Activated CD8-positive, alpha-beta memory T cell treated with anti-CD3 and anti-CD28 coated beads for 48 hours (primary cell): ENCODE data around the gene TSPAN11.
A peak's percentile ranks its signal among the peaks of the same experiment; 100 is the strongest.

Experiments used
- DNase-seq, 3 experiments: peaks; one replicate each; pipeline ENCODE4 v3.0.0-alpha.2; 2020; ENCODE audit warnings: low read depth in 2 of 3, low spot score in 2 of 3

The TSPAN11 gene

GRCh38 chr12:30977537-30978349, 51.2 kb downstream of the TSPAN11 start:
- DNase-seq: no peak

GRCh38 chr12:30978639-30979038, 52.1 kb downstream of the TSPAN11 start:
- DNase-seq: no peak

DNA sequence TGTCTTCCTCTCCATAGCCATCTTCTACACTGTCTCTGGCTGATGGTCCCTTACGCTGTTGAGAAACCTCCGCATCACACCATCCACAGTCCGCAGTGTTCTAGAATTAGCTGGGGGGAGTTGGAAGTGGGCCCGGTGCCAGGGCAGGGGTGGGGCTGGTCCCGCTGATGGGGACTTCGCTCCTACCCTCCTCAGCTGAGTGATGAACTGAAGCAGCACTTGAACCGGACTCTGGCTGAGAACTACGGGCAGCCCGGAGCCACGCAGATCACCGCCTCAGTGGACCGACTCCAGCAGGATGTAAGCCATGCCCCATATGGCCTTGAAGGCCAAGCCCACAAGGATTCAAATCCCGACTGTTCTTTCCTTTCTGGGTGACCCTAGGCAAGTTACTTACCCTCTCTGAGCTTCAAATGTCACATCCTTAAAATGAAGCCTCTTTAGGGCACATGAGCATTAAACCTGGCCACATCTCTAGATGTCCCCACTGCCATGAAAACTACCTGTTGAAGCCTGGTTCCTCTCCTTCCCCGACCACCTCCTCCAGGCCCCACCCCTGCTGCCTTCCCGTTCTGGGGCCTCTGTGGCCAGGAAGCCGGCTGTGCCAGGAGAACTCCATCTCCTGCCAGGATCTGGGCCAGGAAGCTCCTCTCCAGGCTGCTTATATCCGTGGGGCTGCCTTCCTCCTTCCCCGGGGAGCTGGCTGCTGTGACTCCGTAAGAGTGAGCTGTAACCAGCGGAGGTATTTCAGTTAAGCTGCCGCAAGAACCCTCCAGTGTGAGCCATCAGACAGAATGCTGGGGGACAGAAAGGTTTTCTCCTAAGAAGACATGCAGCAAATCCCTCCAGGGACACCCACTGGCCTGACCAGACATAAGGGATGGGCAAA, 53.1 kb downstream of the TSPAN11 start:
- no peak for DNase-seq

GRCh38 chr12:30980955-30981662, 54.6 kb downstream of the TSPAN11 start:
- DNase-seq: no peak

DNA sequence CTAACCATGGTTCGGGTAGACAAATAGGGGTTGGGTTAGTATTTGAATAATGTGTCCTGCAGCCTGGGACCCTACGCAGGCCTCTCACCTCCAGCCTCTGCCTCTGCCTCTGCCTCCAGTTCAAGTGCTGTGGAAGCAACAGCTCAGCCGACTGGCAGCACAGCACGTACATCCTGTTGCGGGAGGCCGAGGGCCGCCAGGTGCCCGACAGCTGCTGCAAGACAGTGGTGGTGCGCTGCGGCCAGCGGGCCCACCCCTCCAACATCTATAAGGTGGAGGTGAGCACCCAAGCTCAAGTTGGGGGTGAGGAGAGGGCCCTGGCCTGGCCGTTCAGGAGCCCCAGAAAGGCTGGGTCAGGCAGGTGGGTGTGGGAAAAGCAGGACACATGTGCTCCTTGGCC, 55.9 kb downstream of the TSPAN11 start:
- no peak for DNase-seq

- peak in 2 of 3 experiments; percentile 4 for DNase-seq
Observed at GRCh38 chr12:30985814-30986452, 59.4 kb downstream of the TSPAN11 start.

GRCh38 chr12:30988086-30988485, 61.5 kb downstream of the TSPAN11 start:
- DNase-seq: no peak

GRCh38 chr12:30988646-30989286, 62.2 kb downstream of the TSPAN11 start:
- no peak for DNase-seq

DNA sequence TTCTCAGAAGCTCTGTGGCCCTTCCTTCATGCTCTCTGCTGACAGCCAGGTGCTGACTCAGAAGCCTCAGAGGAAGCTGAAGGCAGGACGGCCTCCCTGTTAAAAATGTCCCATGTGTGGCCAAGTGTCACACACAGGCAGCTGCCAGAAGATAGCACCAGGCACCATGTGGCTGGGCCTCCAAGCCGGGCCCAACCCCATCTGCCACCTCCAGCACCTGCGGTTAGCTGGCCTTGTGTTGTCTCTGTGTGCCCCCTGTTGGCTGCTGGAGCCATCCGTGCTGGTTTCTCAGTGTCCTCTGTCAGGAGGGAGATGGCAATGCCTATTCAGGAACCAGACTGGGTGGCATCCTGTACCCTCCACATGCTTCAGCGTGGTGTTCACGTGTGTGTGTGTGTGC, 63.2 kb downstream of the TSPAN11 start:
- DNase-seq: no peak

DNA sequence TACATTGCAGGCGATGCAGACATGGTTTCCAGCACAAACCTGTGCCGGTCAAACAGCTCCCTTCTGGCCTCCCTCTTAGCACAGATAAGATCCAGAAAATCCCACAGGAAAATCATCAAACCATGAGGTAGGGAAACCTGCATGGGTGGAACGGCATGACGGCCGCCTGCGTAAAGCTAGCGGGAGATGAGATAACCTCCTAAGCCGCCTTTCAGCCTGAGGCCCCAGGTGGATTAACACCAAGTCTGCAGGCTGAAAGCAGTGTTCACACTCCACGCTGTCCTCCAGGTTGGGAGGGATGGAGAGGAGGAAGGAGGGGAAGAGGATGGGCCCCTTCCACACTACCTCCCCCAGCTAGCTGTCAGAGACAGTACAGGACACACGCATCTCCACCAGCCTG, 63.8 kb downstream of the TSPAN11 start:
- DNase-seq: no peak

GRCh38 chr12:30990776-30991175, 64.2 kb downstream of the TSPAN11 start:
- no peak for DNase-seq

DNA sequence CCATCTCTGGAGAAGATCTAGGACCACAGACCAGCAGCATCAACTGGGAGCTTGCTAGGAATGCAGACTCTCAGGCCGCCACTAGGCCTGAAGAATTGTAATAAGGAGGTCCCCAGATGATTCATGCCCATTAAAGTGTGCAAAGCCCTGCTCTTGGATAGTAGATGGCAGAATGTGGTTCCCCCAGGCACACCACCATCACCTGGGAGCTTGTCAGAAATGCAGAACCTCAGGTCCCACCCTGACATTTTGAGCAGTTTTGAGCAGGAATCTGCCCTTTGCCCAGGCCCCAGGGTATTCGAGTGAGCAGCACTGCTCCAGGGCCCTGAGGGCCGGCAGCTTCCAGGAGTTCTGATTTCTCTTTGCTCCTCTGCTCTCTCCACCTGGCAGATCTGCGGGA, 64.9 kb downstream of the TSPAN11 start:
- DNase-seq: no peak

DNA sequence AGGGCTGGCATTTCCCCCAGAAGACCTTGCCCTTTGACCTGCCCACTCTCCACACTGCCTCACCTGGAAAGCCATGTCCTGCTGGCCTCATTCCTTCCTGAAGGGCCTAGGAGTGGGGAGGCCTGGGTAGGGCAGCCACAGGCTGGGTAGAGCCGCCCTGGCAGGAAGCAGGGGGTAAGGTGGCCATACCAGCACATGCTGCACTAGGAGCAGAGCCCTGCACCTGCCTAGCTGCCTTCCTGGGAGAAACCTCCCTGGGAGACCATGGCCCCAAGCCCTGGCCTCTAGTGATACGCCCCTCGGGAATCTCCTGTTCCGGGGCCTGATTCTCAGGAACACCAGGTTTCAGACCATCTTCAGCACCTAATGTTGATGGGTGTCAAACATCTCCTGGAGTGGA, 65.8 kb downstream of the TSPAN11 start:
- no peak for DNase-seq

- DNase-seq: no peak
Observed at GRCh38 chr12:30993766-30994165, 67.2 kb downstream of the TSPAN11 start.

GRCh38 chr12:30994274-30994673, 67.7 kb downstream of the TSPAN11 start:
- DNase-seq: no peak

DNA sequence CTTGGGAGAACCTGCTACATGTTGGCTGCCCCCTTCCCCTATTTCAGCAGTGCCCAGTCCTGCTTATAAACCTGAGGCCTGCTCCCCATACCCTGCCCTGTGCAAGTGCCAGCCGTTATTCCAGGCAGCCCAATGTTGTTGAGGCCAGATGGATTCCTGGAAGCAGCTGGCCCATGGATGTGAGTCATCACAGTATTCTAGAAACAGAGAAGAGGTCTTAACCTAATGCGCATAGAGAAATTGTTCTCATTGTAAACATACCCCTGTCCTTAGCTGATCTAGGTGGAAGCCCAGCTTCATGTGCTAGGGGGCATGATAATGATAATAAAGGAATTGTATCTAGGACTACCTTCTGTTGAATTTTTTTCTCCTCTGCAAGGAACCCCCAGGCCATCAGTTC, 69.7 kb downstream of the TSPAN11 start:
- DNase-seq: no peak

- DNase-seq: no peak
Observed at GRCh38 chr12:30996752-30997151, 70.2 kb downstream of the TSPAN11 start.

GRCh38 chr12:30997685-30998440, 71.3 kb downstream of the TSPAN11 start:
- DNase-seq: no peak

DNA sequence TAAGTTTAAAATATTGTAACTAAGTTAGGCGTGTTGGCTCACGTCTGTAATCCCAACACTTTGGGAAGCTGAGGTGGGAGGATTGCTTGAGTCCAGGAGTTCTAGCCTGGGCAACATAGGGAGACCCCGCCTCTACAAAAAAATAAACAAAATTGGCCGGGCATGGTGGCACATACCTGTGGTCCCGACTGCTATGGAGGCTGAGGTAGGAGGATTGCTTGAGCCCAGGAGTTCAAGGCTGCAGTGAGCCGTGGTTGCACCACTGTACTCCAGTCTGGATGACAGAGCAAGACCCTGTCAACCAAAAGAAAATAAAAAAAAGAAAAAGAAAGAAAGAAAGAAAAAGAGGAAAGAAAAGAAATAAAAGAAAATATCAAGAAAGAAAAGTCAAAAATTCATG, 72.5 kb downstream of the TSPAN11 start:
- no peak for DNase-seq

DNA sequence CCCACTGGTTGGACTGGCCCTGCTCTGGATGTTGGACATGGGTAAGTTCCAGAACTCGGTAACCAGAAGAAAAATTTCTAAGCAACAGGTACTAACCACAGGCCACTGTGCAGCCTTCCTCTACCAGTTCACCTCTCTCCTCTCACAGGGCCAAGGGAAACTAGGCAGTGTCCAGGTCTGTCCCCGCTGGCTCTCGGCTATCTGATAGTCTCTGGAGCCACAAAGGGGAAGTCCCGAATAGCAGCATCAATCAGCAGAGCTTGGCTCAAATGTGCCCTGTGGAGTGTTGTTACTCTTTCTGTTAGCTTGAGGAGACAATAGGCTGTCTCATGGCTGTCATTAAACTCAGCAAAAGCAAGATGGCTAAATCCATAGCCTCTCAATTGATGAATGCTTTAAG, 73.2 kb downstream of the TSPAN11 start:
- DNase-seq: no peak
